ENCODE data around the gene APBA1.

APBA1 gene

GRCh38 chr9:69542942-69543704 is 129.0 kb downstream of the APBA1 start:
- TF ChIP-seq RARB (CRISPR knock-in tag; IDR thresholded peaks at IDR 0.05), result no peak
- no peak for TF ChIP-seq ZC3H10 (CRISPR knock-in tag; IDR thresholded peaks at IDR 0.05)
- no peak for TF ChIP-seq ZFP30 (CRISPR knock-in tag; IDR thresholded peaks at IDR 0.05)
- no peak for TF ChIP-seq TCF4 (CRISPR knock-in tag; IDR thresholded peaks at IDR 0.05; ENCODE audit: borderline replicate concordance)
- no peak for TF ChIP-seq CREB5 (CRISPR knock-in tag; IDR thresholded peaks at IDR 0.05; ENCODE audit: low read depth)
- TF ChIP-seq PPARA (CRISPR knock-in tag; IDR thresholded peaks at IDR 0.05; ENCODE audit: borderline replicate concordance), result no peak
- TF ChIP-seq ESRRG (CRISPR knock-in tag; IDR thresholded peaks at IDR 0.05), result no peak
- TF ChIP-seq TOX (CRISPR knock-in tag; IDR thresholded peaks at IDR 0.05; ENCODE audit: borderline replicate concordance), result no peak
- TF ChIP-seq ARNTL (CRISPR knock-in tag; IDR thresholded peaks at IDR 0.05; ENCODE audit: borderline replicate concordance, low read depth), result no peak
- TF ChIP-seq PATZ1 (CRISPR knock-in tag; IDR thresholded peaks at IDR 0.05; ENCODE audit: borderline replicate concordance), result no peak
- TF ChIP-seq SNAI2 (CRISPR knock-in tag; IDR thresholded peaks at IDR 0.05), result no peak
- TF ChIP-seq ZFP3 (CRISPR knock-in tag; IDR thresholded peaks at IDR 0.05), result no peak
- no peak for TF ChIP-seq TSHZ2 (CRISPR knock-in tag; IDR thresholded peaks at IDR 0.05)
- no peak for TF ChIP-seq ISL1 (CRISPR knock-in tag; IDR thresholded peaks at IDR 0.05)
- no peak for TF ChIP-seq ZNF8 (CRISPR knock-in tag; IDR thresholded peaks at IDR 0.05)
- no peak for TF ChIP-seq BACH2 (CRISPR knock-in tag; IDR thresholded peaks at IDR 0.05; ENCODE audit: borderline replicate concordance)
- TF ChIP-seq ZNF565 (CRISPR knock-in tag; conservative IDR thresholded peaks at IDR 0.05; ENCODE audit: low read depth), result no peak
- TF ChIP-seq GLIS3 (CRISPR knock-in tag; IDR thresholded peaks at IDR 0.05), result no peak
- no peak for TF ChIP-seq OSR1 (CRISPR knock-in tag; IDR thresholded peaks at IDR 0.05)
- peak; percentile 89 for ATAC-seq

- TF ChIP-seq ZNF70 (CRISPR knock-in tag; IDR thresholded peaks at IDR 0.05), result no peak
- no peak for TF ChIP-seq ZNF565 (CRISPR knock-in tag; conservative IDR thresholded peaks at IDR 0.05; ENCODE audit: low read depth)
- no peak for TF ChIP-seq POU6F1 (CRISPR knock-in tag; IDR thresholded peaks at IDR 0.05; ENCODE audit: borderline replicate concordance, low read depth)
- no peak for TF ChIP-seq SNAI2 (CRISPR knock-in tag; IDR thresholded peaks at IDR 0.05)
- no peak for TF ChIP-seq OSR1 (CRISPR knock-in tag; IDR thresholded peaks at IDR 0.05)
- no peak for TF ChIP-seq ZFP3 (CRISPR knock-in tag; IDR thresholded peaks at IDR 0.05)
- no peak for TF ChIP-seq BACH2 (CRISPR knock-in tag; IDR thresholded peaks at IDR 0.05; ENCODE audit: borderline replicate concordance)
- no peak for TF ChIP-seq PATZ1 (CRISPR knock-in tag; IDR thresholded peaks at IDR 0.05; ENCODE audit: borderline replicate concordance)
- TF ChIP-seq CSRNP3 (CRISPR knock-in tag; IDR thresholded peaks at IDR 0.05), result no peak
- no peak for TF ChIP-seq ZFP30 (CRISPR knock-in tag; IDR thresholded peaks at IDR 0.05)
- no peak for TF ChIP-seq ZC3H10 (CRISPR knock-in tag; IDR thresholded peaks at IDR 0.05)
- no peak for TF ChIP-seq ISL1 (CRISPR knock-in tag; IDR thresholded peaks at IDR 0.05)
- no peak for TF ChIP-seq TSHZ2 (CRISPR knock-in tag; IDR thresholded peaks at IDR 0.05)
- no peak for TF ChIP-seq ESRRG (CRISPR knock-in tag; IDR thresholded peaks at IDR 0.05)
- no peak for TF ChIP-seq ARNTL (CRISPR knock-in tag; IDR thresholded peaks at IDR 0.05; ENCODE audit: borderline replicate concordance, low read depth)
- no peak for TF ChIP-seq ZNF8 (CRISPR knock-in tag; IDR thresholded peaks at IDR 0.05)
- no peak for TF ChIP-seq RARB (CRISPR knock-in tag; IDR thresholded peaks at IDR 0.05)
- no peak for TF ChIP-seq PPARA (CRISPR knock-in tag; IDR thresholded peaks at IDR 0.05; ENCODE audit: borderline replicate concordance)
- TF ChIP-seq TCF4 (CRISPR knock-in tag; IDR thresholded peaks at IDR 0.05; ENCODE audit: borderline replicate concordance), result no peak
- TF ChIP-seq CSDC2 (CRISPR knock-in tag; IDR thresholded peaks at IDR 0.05), result no peak
- ATAC-seq, result no peak
Observed at GRCh38 chr9:69542058-69542457, 130.1 kb downstream of the APBA1 start.

All from SK-N-SH treated with all-trans-retinoic acid at 6 μM for 48 hours (cell line).